PC-9 (cell line): Measurements from ENCODE around the gene GAS2L1. TPM values are rescaled to one million over a fixed set of nuclear protein-coding genes. Genes with fewer than 3 reads are reported as not detected.

Experiments
- BruUV-seq: library from RNA; stranded (reverse); fragments of 400-500 nt; replicated peaks from 2 replicates; lab custom pipeline; 2021; lab: Mats Ljungman, UMichigan
- CTCF ChIA-PET: fragments of 300-600 bp; sonication (Branson Sonifier 250); formaldehyde crosslinking; loops from one replicate; lab custom pipeline; 2022; ENCODE audit warnings: antibody characterized with exemption; lab: Charles Lee
- POLR2A ChIA-PET: fragments of 300-600 bp; sonication (Branson Sonifier 250); formaldehyde crosslinking; loops from one replicate; lab custom pipeline; 2022; ENCODE audit warnings: antibody characterized with exemption; ENCODE audit not compliant: unreplicated experiment; lab: Charles Lee
- DNase-seq, 2 experiments: peaks; one replicate each; pipeline versions ENCODE4 v3.0.0 to v3.0.0-alpha.2; 2015 to 2022; ENCODE audit warnings: mixed read lengths in 1 of 2
- H2AFZ ChIP-seq: fragments of 200-600 bp; sonication (generic); 2 replicates; pipeline ENCODE4 v1.8.1; 2017; ENCODE audit warnings: antibody characterized with exemption
- H3F3A ChIP-seq: fragments of 200-600 bp; sonication (generic); 2 replicates; pipeline ENCODE4 v1.8.1; 2017; ENCODE audit warnings: antibody characterized with exemption, mild to moderate bottlenecking, low read depth; ENCODE audit not compliant: insufficient read depth
- H3K27ac ChIP-seq: fragments of 200-600 bp; sonication (generic); 2 replicates; pipeline ENCODE4 v1.6.1; 2016; ENCODE audit warnings: mixed run types
- H3K27me3 ChIP-seq: fragments of 200-600 bp; sonication (generic); 2 replicates; pipeline ENCODE4 v1.6.1; 2016; ENCODE audit warnings: low read depth, mixed run types; ENCODE audit not compliant: insufficient read depth
- H3K36me3 ChIP-seq: fragments of 200-600 bp; sonication (generic); 2 replicates; pipeline ENCODE4 v1.6.1; 2016; ENCODE audit warnings: low read depth, mixed run types
- H3K4me1 ChIP-seq: fragments of 200-600 bp; sonication (generic); replicated peaks from 2 replicates; pipeline ENCODE4 v1.6.1; 2016; ENCODE audit warnings: mixed run types; ENCODE audit not compliant: insufficient read depth
- H3K4me2 ChIP-seq: fragments of 200-600 bp; sonication (generic); 2 replicates; pipeline ENCODE4 v1.6.1; 2017; ENCODE audit warnings: mixed run types
- H3K4me3 ChIP-seq: fragments of 200-600 bp; sonication (generic); 2 replicates; pipeline ENCODE4 v1.6.1; 2016; ENCODE audit warnings: mixed run types
- H3K79me2 ChIP-seq: fragments of 200-600 bp; sonication (generic); 2 replicates; pipeline ENCODE4 v1.6.1; 2017; ENCODE audit warnings: low read depth, mixed run types
- H3K9me2 ChIP-seq: fragments of 200-600 bp; sonication (generic); 2 replicates; pipeline ENCODE4 v1.8.1; 2017; ENCODE audit warnings: mild to moderate bottlenecking; ENCODE audit not compliant: insufficient read depth
- H3K9me3 ChIP-seq: fragments of 200-600 bp; sonication (generic); 2 replicates; pipeline ENCODE4 v1.8.1; 2016; ENCODE audit warnings: low read depth; ENCODE audit not compliant: insufficient read depth
- H4K20me1 ChIP-seq: fragments of 200-600 bp; sonication (generic); 2 replicates; pipeline ENCODE4 v1.8.1; 2017; ENCODE audit not compliant: insufficient read depth
- EZH2 ChIP-seq: fragments of 200-600 bp; sonication (generic); IDR thresholded peaks from 2 replicates; pipeline ENCODE4 v1.8.0; 2017; ENCODE audit warnings: antibody characterized with exemption, low read depth
- intact Hi-C: fragments of 100-400 bp; cut with micrococcal nuclease; formaldehyde crosslinking; loops from one replicate; pipeline ENCODE4 v1.10.0; 2022; ENCODE audit not compliant: unreplicated experiment
- total RNA-seq: library from RNA; stranded (reverse); gene quantifications from 2 replicates; pipeline ENCODE4 v1.2.3, GENCODE V29; 2021
- TF ChIP-seq, protein P1 (sequence below): fragments of 200-600 bp; sonication (generic); conservative IDR thresholded peaks from 2 replicates; pipeline ENCODE4 v1.6.1; 2017; ENCODE audit warnings: mixed run types, antibody characterized with exemption, mild to moderate bottlenecking, moderate library complexity

Gene GAS2L1
- total RNA-seq, 1 experiment from 2014 or later, result 15.2 TPM

DNA sequence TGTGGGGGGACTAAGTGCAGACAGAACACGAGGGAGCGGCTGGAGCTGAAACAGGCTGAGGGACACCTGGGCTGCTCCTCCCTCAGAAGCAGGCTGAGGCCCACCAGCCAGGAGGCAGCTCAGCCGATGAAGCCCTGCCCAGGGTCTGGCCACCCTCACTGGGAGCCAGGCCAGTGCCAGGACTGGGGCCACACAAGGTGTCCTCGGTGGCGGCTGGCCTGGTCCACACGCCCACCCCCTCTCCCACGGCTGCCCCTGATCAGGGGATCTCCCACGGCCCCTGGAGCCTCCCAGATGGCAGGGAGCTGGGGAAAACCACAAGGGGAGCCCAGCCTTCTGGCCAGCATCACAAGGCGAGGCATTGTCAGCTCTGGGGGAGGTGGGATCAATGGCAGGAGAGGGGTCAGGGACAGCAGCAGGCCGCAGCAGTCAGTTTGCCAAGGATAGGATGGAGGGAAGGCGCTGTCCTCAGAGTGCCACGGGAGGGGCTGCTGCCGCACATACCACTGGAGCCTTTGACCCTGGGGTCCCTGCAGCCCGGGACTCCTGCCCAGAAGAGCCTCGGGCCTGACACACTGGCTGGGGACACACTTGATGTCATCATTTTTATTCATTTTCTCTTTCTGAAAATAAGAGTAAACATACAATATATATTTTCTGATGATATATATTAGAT is 20.8 kb downstream of the GAS2L1 start:
- Histone ChIP-seq H3K79me2 (no peaks in the 10 kb centered on the region), H3F3A (peaks cover 3% of the 10 kb centered on the region; the same call in 1 of the 2 replicates), H3K9me2 (no peaks in the 10 kb centered on the region), H3K27ac (no peak overlapping the region), H3K27me3 (no peaks in the 10 kb centered on the region), H3K4me3 (no peak overlapping the region), H2AFZ (no peak overlapping the region), H3K36me3 (no peaks in the 10 kb centered on the region), H4K20me1 (no peaks in the 10 kb centered on the region), H3K4me2 (no peak overlapping the region), H3K4me1 (no peaks in the 10 kb centered on the region), H3K9me3 (no peaks in the 10 kb centered on the region)
- no TSS peak for BruUV-seq
- POLR2A ChIA-PET, result no interaction called here
- intact Hi-C loops, result no loop called here
- no peak for TF ChIP-seq EZH2
- TF ChIP-seq, protein P1, sequence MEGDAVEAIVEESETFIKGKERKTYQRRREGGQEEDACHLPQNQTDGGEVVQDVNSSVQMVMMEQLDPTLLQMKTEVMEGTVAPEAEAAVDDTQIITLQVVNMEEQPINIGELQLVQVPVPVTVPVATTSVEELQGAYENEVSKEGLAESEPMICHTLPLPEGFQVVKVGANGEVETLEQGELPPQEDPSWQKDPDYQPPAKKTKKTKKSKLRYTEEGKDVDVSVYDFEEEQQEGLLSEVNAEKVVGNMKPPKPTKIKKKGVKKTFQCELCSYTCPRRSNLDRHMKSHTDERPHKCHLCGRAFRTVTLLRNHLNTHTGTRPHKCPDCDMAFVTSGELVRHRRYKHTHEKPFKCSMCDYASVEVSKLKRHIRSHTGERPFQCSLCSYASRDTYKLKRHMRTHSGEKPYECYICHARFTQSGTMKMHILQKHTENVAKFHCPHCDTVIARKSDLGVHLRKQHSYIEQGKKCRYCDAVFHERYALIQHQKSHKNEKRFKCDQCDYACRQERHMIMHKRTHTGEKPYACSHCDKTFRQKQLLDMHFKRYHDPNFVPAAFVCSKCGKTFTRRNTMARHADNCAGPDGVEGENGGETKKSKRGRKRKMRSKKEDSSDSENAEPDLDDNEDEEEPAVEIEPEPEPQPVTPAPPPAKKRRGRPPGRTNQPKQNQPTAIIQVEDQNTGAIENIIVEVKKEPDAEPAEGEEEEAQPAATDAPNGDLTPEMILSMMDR, result no peak
- DNase-seq, result no peak
- CTCF ChIA-PET, result no interaction called here

DNA sequence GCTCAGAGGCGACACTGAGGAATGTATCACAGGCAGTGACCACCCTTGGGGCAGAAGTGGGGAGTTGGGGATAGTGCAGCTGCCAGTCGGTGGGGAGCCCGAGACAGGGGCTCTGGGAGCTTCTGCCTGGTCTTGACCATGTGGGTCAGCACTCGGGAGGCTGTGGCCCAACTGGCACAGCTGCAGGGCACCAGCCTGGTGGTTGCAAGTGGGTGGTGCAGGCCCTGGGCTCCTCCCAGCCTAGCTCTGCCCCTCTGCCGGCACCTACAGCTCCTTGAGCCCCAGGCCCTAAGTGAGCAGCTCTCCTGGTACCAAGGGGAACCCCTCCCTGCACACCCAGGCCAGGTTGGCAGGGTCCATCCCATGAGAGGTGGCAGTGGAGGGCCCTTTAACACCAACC is 21.6 kb downstream of the GAS2L1 start:
- Histone ChIP-seq H3K4me3 (no peak overlapping the region), H3K27ac (no peak overlapping the region), H3K36me3 (no peaks in the 10 kb centered on the region), H3K9me3 (no peaks in the 10 kb centered on the region), H3K9me2 (no peaks in the 10 kb centered on the region), H2AFZ (no peak overlapping the region), H3K79me2 (no peaks in the 10 kb centered on the region), H3K4me1 (no peaks in the 10 kb centered on the region), H4K20me1 (no peaks in the 10 kb centered on the region), H3K27me3 (no peaks in the 10 kb centered on the region), H3F3A (no peaks in the 10 kb centered on the region), H3K4me2 (no peak overlapping the region)
- ChIA-PET POLR2A (no interaction called here), CTCF (no interaction called here)
- TF ChIP-seq, protein P1, result no peak
- TF ChIP-seq EZH2, result no peak
- no TSS peak for BruUV-seq
- no peak for DNase-seq
- intact Hi-C loops, result no loop called here

DNA sequence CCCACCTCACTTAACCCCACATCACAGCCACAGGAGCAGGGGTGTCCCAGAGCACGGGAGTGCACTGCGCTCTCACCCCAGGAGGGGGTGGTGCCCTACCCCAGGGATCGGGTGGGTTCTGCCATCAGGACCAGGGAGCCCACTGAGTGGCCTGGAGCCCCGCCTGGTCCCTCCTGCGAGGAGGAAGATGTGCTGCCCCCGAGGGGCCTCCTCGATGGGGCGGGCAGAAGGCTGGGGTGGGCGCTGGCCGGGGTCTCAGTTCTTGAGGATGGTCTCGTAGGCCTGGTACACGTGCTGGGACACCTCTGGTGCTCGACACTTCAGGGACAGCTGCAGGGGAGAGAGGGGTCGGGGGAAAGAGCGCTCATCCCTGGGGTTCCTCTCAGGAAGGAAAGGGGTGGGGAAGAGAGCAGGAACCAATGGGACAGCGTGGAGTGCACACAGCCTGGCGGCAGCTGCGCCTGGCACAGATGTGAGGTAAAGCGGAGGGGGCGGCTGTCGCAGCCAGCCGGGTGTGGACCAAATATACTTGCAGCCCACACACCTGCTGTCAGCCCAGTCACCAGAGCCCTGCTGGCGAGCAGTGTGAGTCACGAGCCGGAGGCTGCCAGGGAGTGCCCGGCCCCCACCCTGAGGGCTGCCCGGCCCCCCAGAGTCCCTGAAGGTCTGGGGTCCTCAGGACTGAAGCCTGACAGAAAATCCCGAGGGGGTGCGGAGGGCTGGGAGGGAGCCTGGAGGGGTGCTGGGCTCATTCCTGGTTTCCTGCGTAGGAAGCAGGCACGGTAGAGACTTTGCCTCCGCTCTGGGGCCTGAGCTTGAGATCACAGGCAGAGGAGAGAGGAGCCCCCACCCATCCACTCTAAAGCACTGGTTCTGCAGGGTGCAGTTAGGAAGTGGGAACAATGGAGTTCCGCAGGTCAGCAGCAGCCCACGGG is 22.4 kb downstream of the GAS2L1 start:
- intact Hi-C loops, result no loop called here
- H3K9me2 ChIP-seq, result no peaks in the 10 kb centered on the region
- no peak overlapping the region for H3K27ac ChIP-seq
- TF ChIP-seq EZH2, result no peak
- TF ChIP-seq, protein P1, result no peak
- no peaks in the 10 kb centered on the region for H3K36me3 ChIP-seq
- CTCF ChIA-PET, result no interaction called here
- no peaks in the 10 kb centered on the region for H3F3A ChIP-seq
- no peak for DNase-seq
- no peaks in the 10 kb centered on the region for H4K20me1 ChIP-seq
- no peaks in the 10 kb centered on the region for H3K9me3 ChIP-seq
- POLR2A ChIA-PET, result no interaction called here
- no peak overlapping the region for H2AFZ ChIP-seq
- no peaks in the 10 kb centered on the region for H3K4me1 ChIP-seq
- no peak overlapping the region for H3K4me3 ChIP-seq
- H3K79me2 ChIP-seq, result no peaks in the 10 kb centered on the region
- H3K27me3 ChIP-seq, result no peaks in the 10 kb centered on the region
- no peak overlapping the region for H3K4me2 ChIP-seq
- BruUV-seq, result no TSS peak
